H9 (cell line): ENCODE data around the gene ADAMTS17. TPM values are rescaled to one million over a fixed set of nuclear protein-coding genes. Genes with fewer than 3 reads are reported as not detected.

ENCODE experiments used
- DNase-seq: peaks from one replicate; pipeline ENCODE4 v3.0.0-alpha.2; 2017
- H2AFZ ChIP-seq: one replicate; pipeline ENCODE4 v1.6.1; 2013; ENCODE audit warnings: mild to moderate bottlenecking, low read length, control low read depth, moderate library complexity
- H2AK5ac ChIP-seq: 2 replicates; pipeline ENCODE4 v1.6.1; 2013; ENCODE audit warnings: low read length, control low read depth, mixed read lengths; ENCODE audit not compliant: insufficient read length
- H2BK120ac ChIP-seq: one replicate; pipeline ENCODE4 v1.6.1; 2013; ENCODE audit warnings: low read depth, mild to moderate bottlenecking, low read length, control low read depth, inconsistent platforms; ENCODE audit not compliant: poor library complexity, severe bottlenecking
- H2BK12ac ChIP-seq: 2 replicates; pipeline ENCODE4 v1.6.1; 2013; ENCODE audit warnings: low read length, control low read depth, mixed read lengths, low read depth; ENCODE audit not compliant: insufficient read length
- H2BK15ac ChIP-seq: 2 replicates; pipeline ENCODE4 v1.6.1; 2013; ENCODE audit warnings: low read depth, low read length, control low read depth
- H2BK20ac ChIP-seq: one replicate; pipeline ENCODE4 v1.6.1; 2013; ENCODE audit warnings: low read depth, mild to moderate bottlenecking, low read length, control low read depth, inconsistent platforms; ENCODE audit not compliant: poor library complexity, severe bottlenecking
- H2BK5ac ChIP-seq: 2 replicates; pipeline ENCODE4 v1.6.1; 2013; ENCODE audit warnings: low read length, control low read depth, mixed read lengths; ENCODE audit not compliant: insufficient read length
- H3K14ac ChIP-seq: 2 replicates; pipeline ENCODE4 v1.6.1; 2013; ENCODE audit warnings: low read length, control low read depth; ENCODE audit not compliant: insufficient read depth
- H3K18ac ChIP-seq: 2 replicates; pipeline ENCODE4 v1.6.1; 2013; ENCODE audit warnings: low read depth, mild to moderate bottlenecking, mixed read lengths, low read length, control low read depth; ENCODE audit not compliant: insufficient read length
- H3K23ac ChIP-seq: 2 replicates; pipeline ENCODE4 v1.6.1; 2013; ENCODE audit warnings: low read length, control low read depth, mixed read lengths, low read depth; ENCODE audit not compliant: insufficient read length
- H3K23me2 ChIP-seq: 2 replicates; pipeline ENCODE4 v1.6.1; 2013; ENCODE audit warnings: low read depth, mild to moderate bottlenecking, mixed read lengths, low read length, control low read depth; ENCODE audit not compliant: insufficient read length, poor library complexity, severe bottlenecking
- H3K27ac ChIP-seq: 2 replicates; pipeline ENCODE4 v1.5.1; 2013; ENCODE audit warnings: low read length, control low read depth, mixed read lengths, low read depth; ENCODE audit not compliant: insufficient read length
- H3K27me3 ChIP-seq: 2 replicates; pipeline ENCODE4 v1.6.1; 2013; ENCODE audit warnings: low read length, control low read depth, inconsistent platforms; ENCODE audit not compliant: insufficient read depth
- H3K4ac ChIP-seq: 2 replicates; pipeline ENCODE4 v1.6.1; 2013; ENCODE audit warnings: low read depth, mild to moderate bottlenecking, control low read depth, inconsistent platforms, low read length, moderate library complexity
- H3K4me1 ChIP-seq: 2 replicates; pipeline ENCODE4 v1.6.1; 2013; ENCODE audit warnings: low read length, control low read depth, inconsistent platforms; ENCODE audit not compliant: insufficient read depth
- H3K4me2 ChIP-seq: 2 replicates; pipeline ENCODE4 v1.6.1; 2013; ENCODE audit warnings: low read length, control low read depth, mixed read lengths; ENCODE audit not compliant: insufficient read length, insufficient read depth
- H3K56ac ChIP-seq: 2 replicates; pipeline ENCODE4 v1.6.1; 2013; ENCODE audit warnings: low read depth, mild to moderate bottlenecking, mixed read lengths, low read length, control low read depth; ENCODE audit not compliant: insufficient read length
- H3K79me1 ChIP-seq: 2 replicates; pipeline ENCODE4 v1.6.1; 2013; ENCODE audit warnings: low read depth, mild to moderate bottlenecking, moderate library complexity, low read length, control low read depth, inconsistent platforms; ENCODE audit not compliant: insufficient read depth, poor library complexity, severe bottlenecking
- H3K79me2 ChIP-seq: 2 replicates; pipeline ENCODE4 v1.6.1; 2013; ENCODE audit warnings: low read length, control low read depth, inconsistent platforms; ENCODE audit not compliant: insufficient read depth
- H3K9ac ChIP-seq: 2 replicates; pipeline ENCODE4 v1.6.1; 2013; ENCODE audit warnings: low read length, control low read depth, mixed read lengths; ENCODE audit not compliant: insufficient read length; ENCODE audit errors: extremely low read depth
- H3K9me3 ChIP-seq: one replicate; pipeline ENCODE4 v1.6.1; 2013; ENCODE audit warnings: low read depth, low read length, inconsistent platforms; ENCODE audit not compliant: control insufficient read depth
- H3T11ph ChIP-seq: one replicate; pipeline ENCODE4 v1.6.1; 2013; ENCODE audit warnings: mild to moderate bottlenecking, low read length, control low read depth, inconsistent platforms
- H4K20me1 ChIP-seq: one replicate; pipeline ENCODE4 v1.6.1; 2013; ENCODE audit not compliant: control insufficient read depth, insufficient read length, insufficient read depth
- H4K5ac ChIP-seq: 2 replicates; pipeline ENCODE4 v1.6.1; 2013; ENCODE audit warnings: low read depth, mild to moderate bottlenecking, mixed read lengths, low read length, control low read depth; ENCODE audit not compliant: insufficient read length
- H4K8ac ChIP-seq: replicated peaks from 2 replicates; pipeline ENCODE4 v1.6.1; 2013; ENCODE audit warnings: low read length, control low read depth, mixed read lengths, low read depth; ENCODE audit not compliant: insufficient read length
- H4K91ac ChIP-seq: 2 replicates; pipeline ENCODE4 v1.6.1; 2013; ENCODE audit warnings: low read depth, mild to moderate bottlenecking, moderate library complexity, mixed read lengths, low read length, control low read depth; ENCODE audit not compliant: insufficient read length
- H3K27ac Mint-ChIP-seq, 3 experiments: 2 replicates in 2 of 3; 3 replicates in 1 of 3; pipeline ENCODE4 v1.8.0; 2020 to 2021; ENCODE audit warnings: mixed read lengths in 3 of 3, mild to moderate bottlenecking in 1 of 3, moderate library complexity in 1 of 3
- H3K27me3 Mint-ChIP-seq: 2 replicates; pipeline ENCODE4 v1.8.0; 2021; ENCODE audit warnings: low read depth, mild to moderate bottlenecking, moderate library complexity, mixed read lengths
- H3K36me3 Mint-ChIP-seq, 3 experiments: 2 replicates in 2 of 3; 3 replicates in 1 of 3; pipeline ENCODE4 v1.8.0; 2020 to 2021; ENCODE audit warnings: low read depth in 3 of 3, mixed read lengths in 3 of 3; ENCODE audit not compliant: insufficient read depth in 1 of 3
- H3K4me1 Mint-ChIP-seq, 2 experiments: 2 replicates each; pipeline ENCODE4 v1.8.0; 2020; ENCODE audit warnings: mixed read lengths in 2 of 2
- H3K4me3 Mint-ChIP-seq, 2 experiments: 2 replicates in 1 of 2; 3 replicates in 1 of 2; pipeline ENCODE4 v1.8.0; 2020 to 2021; ENCODE audit warnings: mild to moderate bottlenecking in 2 of 2, mixed read lengths in 2 of 2, moderate library complexity in 1 of 2
- H3K9me3 Mint-ChIP-seq, 2 experiments: 2 replicates in 1 of 2; 3 replicates in 1 of 2; pipeline ENCODE4 v1.8.0; 2020; ENCODE audit warnings: mild to moderate bottlenecking in 2 of 2, mixed read lengths in 2 of 2, moderate library complexity in 1 of 2
- WGBS: extraction: QIAGEN DNeasy Blood & Tissue Kit; methylation state at CpG from one replicate; pipeline ENCODE4 v1.1.7; 2013; ENCODE audit warnings: missing lambda C conversion rate, low lambda C conversion rate, mixed read lengths; ENCODE audit not compliant: insufficient read length; ENCODE audit errors: extremely low coverage; 5-methylcytosine and 5-hydroxymethylcytosine counted together
- total RNA-seq: library from RNA; stranded (reverse); gene quantifications from 2 replicates; pipeline ENCODE4 v1.2.1, GENCODE V29; 2021
- TF ChIP-seq, protein P1 (sequence below): fragments of 200-600 bp; sonication (generic); conservative IDR thresholded peaks from 3 replicates; pipeline ENCODE4 v1.8.0; 2021; ENCODE audit warnings: antibody characterized with exemption, mild to moderate bottlenecking

ADAMTS17 gene
- total RNA-seq, 1 experiment from 2014 or later: 2.9 TPM

DNA sequence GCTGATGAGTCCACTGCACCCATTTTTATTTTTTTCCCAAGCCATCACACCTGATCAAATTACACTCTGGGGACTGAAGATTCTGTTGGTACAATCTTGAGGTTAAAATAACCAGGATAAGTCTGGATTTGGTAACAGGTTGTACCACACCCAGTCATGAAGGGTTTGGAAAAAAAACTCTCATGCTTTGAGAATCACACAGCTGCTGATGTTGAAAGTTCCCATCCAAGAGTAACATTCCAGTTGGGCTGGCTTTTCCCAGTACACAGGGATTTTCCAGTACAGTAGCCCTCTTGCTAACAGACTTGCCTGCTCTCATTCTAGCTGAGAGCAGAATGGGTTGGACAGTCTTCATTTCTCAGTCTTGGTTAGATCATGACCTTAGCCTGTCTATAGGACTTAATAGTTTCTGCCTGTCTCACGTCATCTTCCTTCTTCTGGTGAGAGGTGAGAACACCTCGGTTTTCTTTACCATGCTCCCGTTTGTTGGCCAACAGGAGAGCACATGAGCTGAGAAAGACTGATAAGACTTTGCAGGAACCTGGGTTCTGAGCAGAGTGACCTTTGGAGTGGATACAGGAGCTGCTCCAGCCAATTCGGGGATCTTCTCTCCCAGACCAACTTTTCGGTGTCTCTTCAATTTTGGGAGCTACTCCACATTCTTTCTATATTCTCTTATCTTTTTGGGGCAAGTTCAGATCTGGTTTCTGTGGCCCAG, 308.5 kb downstream of the ADAMTS17 start:
- H4K91ac ChIP-seq: no peak overlapping the region
- no peak overlapping the region; the same call in 1 of the 2 replicates for H3K14ac ChIP-seq
- no peak overlapping the region for H4K5ac ChIP-seq
- no peak overlapping the region for H3K56ac ChIP-seq
- no peaks in the 10 kb centered on the region for H3K79me1 ChIP-seq
- H3T11ph ChIP-seq: no peak overlapping the region
- no peaks in the 10 kb centered on the region for H3K4me1 Mint-ChIP-seq
- no peak overlapping the region for H2BK15ac ChIP-seq
- H3K27me3 ChIP-seq: no peaks in the 10 kb centered on the region
- no peaks in the 10 kb centered on the region for H3K4me1 ChIP-seq
- no peak overlapping the region for H3K9ac ChIP-seq
- no peaks in the 10 kb centered on the region for H4K20me1 ChIP-seq
- DNase-seq: no peak
- H3K36me3 Mint-ChIP-seq: peaks cover 0 to 6% (median under 1%) of the 10 kb centered on the region in 3 experiments; a peak in 1 of 7 replicates
- H2BK20ac ChIP-seq: no peak overlapping the region
- H2BK120ac ChIP-seq: no peak overlapping the region
- H3K27ac Mint-ChIP-seq: no peak overlapping the region
- H3K9me3 ChIP-seq: no peaks in the 10 kb centered on the region
- no peak overlapping the region for H2BK12ac ChIP-seq
- no peak overlapping the region for H2AK5ac ChIP-seq
- no peak overlapping the region for H4K8ac ChIP-seq
- H3K18ac ChIP-seq: no peak overlapping the region
- H3K27me3 Mint-ChIP-seq: peaks cover 8% of the 10 kb centered on the region
- H3K4me3 Mint-ChIP-seq: no peak overlapping the region
- H3K79me2 ChIP-seq: no peaks in the 10 kb centered on the region
- TF ChIP-seq, protein P1, sequence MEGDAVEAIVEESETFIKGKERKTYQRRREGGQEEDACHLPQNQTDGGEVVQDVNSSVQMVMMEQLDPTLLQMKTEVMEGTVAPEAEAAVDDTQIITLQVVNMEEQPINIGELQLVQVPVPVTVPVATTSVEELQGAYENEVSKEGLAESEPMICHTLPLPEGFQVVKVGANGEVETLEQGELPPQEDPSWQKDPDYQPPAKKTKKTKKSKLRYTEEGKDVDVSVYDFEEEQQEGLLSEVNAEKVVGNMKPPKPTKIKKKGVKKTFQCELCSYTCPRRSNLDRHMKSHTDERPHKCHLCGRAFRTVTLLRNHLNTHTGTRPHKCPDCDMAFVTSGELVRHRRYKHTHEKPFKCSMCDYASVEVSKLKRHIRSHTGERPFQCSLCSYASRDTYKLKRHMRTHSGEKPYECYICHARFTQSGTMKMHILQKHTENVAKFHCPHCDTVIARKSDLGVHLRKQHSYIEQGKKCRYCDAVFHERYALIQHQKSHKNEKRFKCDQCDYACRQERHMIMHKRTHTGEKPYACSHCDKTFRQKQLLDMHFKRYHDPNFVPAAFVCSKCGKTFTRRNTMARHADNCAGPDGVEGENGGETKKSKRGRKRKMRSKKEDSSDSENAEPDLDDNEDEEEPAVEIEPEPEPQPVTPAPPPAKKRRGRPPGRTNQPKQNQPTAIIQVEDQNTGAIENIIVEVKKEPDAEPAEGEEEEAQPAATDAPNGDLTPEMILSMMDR: no peak
- no peaks in the 10 kb centered on the region for H3K23me2 ChIP-seq
- H2AFZ ChIP-seq: no peak overlapping the region
- no peak overlapping the region for H3K4ac ChIP-seq
- no peaks in the 10 kb centered on the region; a peak in 1 of 5 replicates for H3K9me3 Mint-ChIP-seq
- no peak overlapping the region for H3K27ac ChIP-seq
- no peak overlapping the region for H3K23ac ChIP-seq
- no CpG with 5 or more reads among the region's 5 CpGs for WGBS
- no peak overlapping the region for H3K4me2 ChIP-seq
- no peak overlapping the region for H2BK5ac ChIP-seq
